CD8-positive, alpha-beta memory T cell (primary cell): ENCODE data around the gene CPLX1. TPM values are rescaled to one million over a fixed set of nuclear protein-coding genes. Genes with fewer than 3 reads are reported as not detected.

ENCODE experiments used
- CTCF ChIA-PET: fragments of 350-600 bp; sonication (Branson Sonifier 250); formaldehyde crosslinking; loops from one replicate; lab custom pipeline; 2021; ENCODE audit warnings: antibody characterized with exemption; lab: Charles Lee
- POLR2A ChIA-PET: fragments of 350-600 bp; sonication (Branson Sonifier 250); formaldehyde crosslinking; loops from one replicate; lab custom pipeline; 2021; ENCODE audit warnings: antibody characterized with exemption; lab: Charles Lee
- DNase-seq, 5 donors: peaks; one replicate each; pipeline versions ENCODE4 v3.0.0 to v3.0.0-alpha.2; 2020 to 2022; ENCODE audit warnings: mixed read lengths in 1 of 5
- H3K27ac ChIP-seq: one replicate; pipeline ENCODE4 v1.7.0; 2013; ENCODE audit warnings: low read depth, mild to moderate bottlenecking, low read length, moderate library complexity
- H3K27me3 ChIP-seq: 2 replicates; pipeline ENCODE4 v1.7.0; 2013; ENCODE audit warnings: low read length, mild to moderate bottlenecking; ENCODE audit not compliant: insufficient read depth, poor library complexity, severe bottlenecking
- H3K36me3 ChIP-seq: 2 replicates; pipeline ENCODE4 v1.7.0; 2013; ENCODE audit warnings: mild to moderate bottlenecking, low read length, moderate library complexity; ENCODE audit not compliant: insufficient read depth
- H3K4me1 ChIP-seq: 2 replicates; pipeline ENCODE4 v1.7.0; 2013; ENCODE audit warnings: mild to moderate bottlenecking, low read length, moderate library complexity; ENCODE audit not compliant: insufficient read depth
- H3K4me3 ChIP-seq: 2 replicates; pipeline ENCODE4 v1.7.0; 2013; ENCODE audit warnings: mild to moderate bottlenecking, low read length
- H3K9me3 ChIP-seq: 2 replicates; pipeline ENCODE4 v1.7.0; 2013; ENCODE audit warnings: mild to moderate bottlenecking, low read length
- H3K27ac Mint-ChIP-seq, 8 donors: one replicate each; pipeline ENCODE4 v1.8.0; 2020 to 2021; ENCODE audit warnings: mixed read lengths in 8 of 8, mild to moderate bottlenecking in 6 of 8, inconsistent platforms in 3 of 8, moderate library complexity in 3 of 8
- H3K27me3 Mint-ChIP-seq, 2 donors: one replicate each; pipeline ENCODE4 v1.8.0; 2020 to 2021; ENCODE audit warnings: mixed read lengths in 2 of 2, mild to moderate bottlenecking in 1 of 2, moderate library complexity in 1 of 2
- H3K36me3 Mint-ChIP-seq, 3 donors: one replicate each; pipeline ENCODE4 v1.8.0; 2020 to 2021; ENCODE audit warnings: mixed read lengths in 3 of 3, inconsistent platforms in 1 of 3, mild to moderate bottlenecking in 1 of 3
- H3K4me1 Mint-ChIP-seq, 3 donors: one replicate each; pipeline ENCODE4 v1.8.0; 2020 to 2021; ENCODE audit warnings: mixed read lengths in 3 of 3, inconsistent platforms in 1 of 3, mild to moderate bottlenecking in 1 of 3
- H3K4me3 Mint-ChIP-seq, 7 donors: one replicate each; pipeline ENCODE4 v1.8.0; 2020 to 2021; ENCODE audit warnings: mixed read lengths in 7 of 7, mild to moderate bottlenecking in 6 of 7, moderate library complexity in 4 of 7, inconsistent platforms in 2 of 7
- H3K9me3 Mint-ChIP-seq, 5 donors: one replicate each; pipeline ENCODE4 v1.8.0; 2020 to 2022; ENCODE audit warnings: mixed read lengths in 5 of 5, mild to moderate bottlenecking in 3 of 5, moderate library complexity in 2 of 5, inconsistent platforms in 1 of 5
- polyA plus RNA-seq: library from polyadenylated mRNA; unstranded; fragments of 300-500 nt; fragmentation: Illumina TruSeq; gene quantifications from one replicate; pipeline ENCODE4 v1.2.3, GENCODE V29; 2021
- total RNA-seq, 2 experiments: library from RNA; stranded (reverse); gene quantifications; one replicate each; pipeline ENCODE4 v1.2.3, GENCODE V29; 2021

Gene CPLX1
- total and polyA plus RNA-seq, 3 experiments from 2014 or later, result 0.13 to 0.16 TPM; not detected in 1

DNA sequence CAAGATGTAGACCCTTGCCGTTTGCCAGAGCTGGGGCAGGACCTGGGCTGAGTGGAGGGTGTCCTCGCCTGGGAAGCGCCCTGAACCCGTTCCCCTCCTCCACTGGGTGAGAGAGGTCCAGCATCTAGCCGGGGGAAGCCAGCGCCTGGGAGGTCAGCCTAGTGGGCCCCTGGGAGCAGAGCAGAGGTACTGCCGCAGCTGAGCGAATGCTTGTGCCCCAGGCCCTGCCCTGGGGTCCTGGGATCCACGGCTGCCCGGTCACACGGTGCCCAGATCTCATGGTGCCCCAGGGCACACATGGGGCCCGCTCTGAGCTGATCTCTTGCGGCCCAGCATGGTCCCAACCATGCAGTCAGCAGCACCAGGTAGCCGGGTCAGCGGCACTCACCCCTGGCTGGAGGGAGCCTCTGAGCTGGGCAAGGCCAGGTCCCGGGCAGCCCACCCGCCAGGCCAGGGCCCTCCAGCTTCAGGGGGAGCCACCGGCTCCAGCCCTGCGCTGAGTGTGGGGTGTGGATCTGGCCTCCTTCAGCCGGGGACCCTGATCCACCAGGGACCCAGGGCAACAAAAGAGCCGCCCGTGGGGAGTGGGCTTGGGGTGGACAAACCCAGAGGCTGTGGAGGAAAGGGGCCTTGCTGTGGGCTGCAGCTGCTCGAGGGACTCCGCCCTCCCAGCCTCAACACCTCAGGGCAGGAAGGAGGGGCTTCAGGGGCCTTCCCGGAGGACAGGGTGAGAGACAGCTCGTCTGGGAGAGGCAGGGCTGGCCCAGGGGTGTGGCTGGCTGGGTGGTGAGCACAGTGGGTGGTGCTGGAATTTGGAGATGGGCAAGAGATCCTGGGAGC lies 4.1 kb upstream of the CPLX1 start:
- H3K36me3 Mint-ChIP-seq, result peaks cover 0 to 4% (median 0%) of the 10 kb centered on the region in 3 donors
- POLR2A ChIA-PET, result no interaction called here
- CTCF ChIA-PET, result no interaction called here
- H3K27ac Mint-ChIP-seq, result no peak overlapping the region
- H3K4me3 Mint-ChIP-seq, result no peak overlapping the region
- H3K27me3 Mint-ChIP-seq, result peaks cover 18 to 19% of the 10 kb centered on the region in 2 donors
- H3K4me3 ChIP-seq, result no peak overlapping the region
- H3K27me3 ChIP-seq, result peaks cover 15% of the 10 kb centered on the region
- H3K9me3 ChIP-seq, result no peaks in the 10 kb centered on the region
- peaks cover 0 to 2% (median 0%) of the 10 kb centered on the region in 5 donors for H3K9me3 Mint-ChIP-seq
- no peaks in the 10 kb centered on the region for H3K36me3 ChIP-seq
- H3K27ac ChIP-seq, result no peak overlapping the region
- H3K4me1 Mint-ChIP-seq, result peaks cover 5 to 10% (median 10%) of the 10 kb centered on the region in 3 donors
- no peak for DNase-seq
- no peaks in the 10 kb centered on the region for H3K4me1 ChIP-seq

GRCh38 chr4:829291-829690 lies 3.4 kb upstream of the CPLX1 start:
- H3K36me3 Mint-ChIP-seq, result peaks cover 0 to 4% (median 0%) of the 10 kb centered on the region in 3 donors
- Histone ChIP-seq H3K4me1 (no peaks in the 10 kb centered on the region), H3K27ac (no peak overlapping the region), H3K27me3 (peaks cover 22% of the 10 kb centered on the region), H3K4me3 (no peak overlapping the region), H3K36me3 (no peaks in the 10 kb centered on the region), H3K9me3 (no peaks in the 10 kb centered on the region)
- no peak overlapping the region for H3K27ac Mint-ChIP-seq
- H3K4me1 Mint-ChIP-seq, result peaks cover 5 to 13% (median 10%) of the 10 kb centered on the region in 3 donors
- CTCF ChIA-PET, result no interaction called here
- H3K27me3 Mint-ChIP-seq, result peaks cover 19 to 23% of the 10 kb centered on the region in 2 donors
- no peak for DNase-seq
- POLR2A ChIA-PET, result no interaction called here
- H3K4me3 Mint-ChIP-seq, result no peak overlapping the region
- H3K9me3 Mint-ChIP-seq, result peaks cover 0 to 2% (median 0%) of the 10 kb centered on the region in 5 donors

DNA sequence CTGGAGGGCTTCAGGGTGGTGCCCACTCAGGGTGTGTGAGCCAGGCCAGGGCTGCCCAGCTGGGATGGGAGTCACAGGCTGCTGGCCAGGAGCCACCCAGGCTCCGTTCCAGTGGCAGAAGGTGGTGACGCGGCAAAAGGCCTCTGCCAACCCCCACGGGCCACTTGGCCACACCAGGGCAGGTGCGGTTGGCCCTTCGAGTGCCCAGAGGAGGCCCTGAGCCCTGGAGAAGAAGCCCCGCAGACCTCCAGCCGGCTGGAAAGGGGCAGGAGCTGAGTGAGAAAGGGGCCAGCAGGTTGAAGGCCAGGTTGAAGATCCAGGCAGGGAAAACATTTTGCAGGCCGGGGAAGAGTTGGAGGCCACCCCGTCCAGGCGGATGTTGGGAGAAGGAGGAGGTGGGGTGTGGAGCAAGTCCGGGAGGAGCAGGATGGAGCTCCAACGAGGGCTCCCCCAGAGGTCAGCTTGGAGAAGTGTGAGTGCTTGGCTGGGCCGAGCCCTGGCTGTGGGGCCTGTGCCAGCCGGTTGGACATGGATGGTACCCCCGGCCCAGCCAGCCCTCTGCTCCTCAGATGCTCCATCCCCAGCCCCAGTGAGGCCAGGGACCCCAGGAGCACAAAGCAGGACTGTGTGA lies 2.8 kb upstream of the CPLX1 start:
- CTCF ChIA-PET, result no interaction called here
- H3K9me3 Mint-ChIP-seq, result peaks cover 0 to 2% (median 0%) of the 10 kb centered on the region in 5 donors
- H3K9me3 ChIP-seq, result no peaks in the 10 kb centered on the region
- H3K4me1 ChIP-seq, result no peaks in the 10 kb centered on the region
- H3K36me3 Mint-ChIP-seq, result peaks cover 0 to 4% (median 0%) of the 10 kb centered on the region in 3 donors
- H3K27ac Mint-ChIP-seq, result no peak overlapping the region
- H3K27me3 Mint-ChIP-seq, result peaks cover 19 to 27% of the 10 kb centered on the region in 2 donors
- H3K36me3 ChIP-seq, result no peaks in the 10 kb centered on the region
- no peak overlapping the region for H3K4me3 ChIP-seq
- no peak overlapping the region for H3K4me3 Mint-ChIP-seq
- POLR2A ChIA-PET, result no interaction called here
- peaks cover 5 to 13% (median 10%) of the 10 kb centered on the region in 3 donors for H3K4me1 Mint-ChIP-seq
- H3K27ac ChIP-seq, result no peak overlapping the region
- peak in 1 of 5 donors; percentile 34 for DNase-seq
- peaks cover 27% of the 10 kb centered on the region for H3K27me3 ChIP-seq

DNA sequence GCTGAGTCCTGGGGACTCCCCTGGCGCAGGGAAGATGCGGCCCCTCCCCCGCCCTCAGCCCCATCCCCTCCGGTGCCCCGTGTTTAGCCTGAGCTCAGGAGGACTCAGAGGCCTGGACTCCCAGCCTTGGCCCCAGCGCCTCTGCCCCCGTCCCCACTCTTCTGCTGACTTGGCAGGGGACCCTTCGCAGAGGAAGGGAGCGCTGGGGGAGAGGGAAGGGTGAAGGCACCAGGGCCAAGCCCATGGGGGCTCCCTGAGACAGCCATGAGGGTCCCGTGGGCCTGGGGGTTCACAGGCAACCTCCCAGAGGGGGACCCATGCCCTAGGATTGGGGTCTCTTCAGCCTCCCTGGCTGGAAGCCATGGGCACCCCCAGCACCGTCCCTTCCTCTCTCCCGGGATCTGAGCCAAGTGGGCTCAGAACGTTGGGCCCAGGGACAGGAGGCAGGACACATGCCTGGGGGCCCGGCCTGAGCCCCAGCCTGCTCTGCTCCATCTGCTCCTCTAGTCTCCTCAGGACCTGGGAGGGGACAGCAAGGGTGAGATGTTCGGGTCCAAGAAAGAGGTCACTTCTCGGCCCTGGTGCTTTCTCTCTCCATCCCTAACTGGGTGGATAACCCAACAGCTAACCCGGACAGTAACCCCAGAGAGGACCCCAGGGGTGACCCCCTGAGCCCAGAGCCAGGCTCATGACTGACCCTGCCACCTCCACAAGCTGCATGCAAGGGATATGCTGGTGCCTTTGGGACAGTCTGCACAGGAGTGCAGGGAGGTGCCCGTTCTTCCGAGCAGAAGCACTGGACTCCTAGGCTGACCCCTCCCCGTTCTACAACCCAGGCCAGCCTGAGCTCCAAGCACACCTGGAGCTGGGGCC lies 1.5 kb upstream of the CPLX1 start:
- Histone ChIP-seq H3K4me3 (no peak overlapping the region), H3K9me3 (no peaks in the 10 kb centered on the region), H3K36me3 (no peaks in the 10 kb centered on the region), H3K27me3 (peaks cover 32% of the 10 kb centered on the region), H3K27ac (no peak overlapping the region), H3K4me1 (no peaks in the 10 kb centered on the region)
- POLR2A ChIA-PET, result no interaction called here
- no peak for DNase-seq
- Mint-ChIP-seq H3K27me3 (peaks cover 28 to 37% of the 10 kb centered on the region in 2 donors), H3K4me1 (peaks cover 5 to 8% (median 5%) of the 10 kb centered on the region in 3 donors), H3K27ac (no peak overlapping the region), H3K36me3 (peaks cover 0 to 5% (median 0%) of the 10 kb centered on the region in 3 donors), H3K4me3 (peak overlapping the region in 5 of 7 donors; percentile 19 to 79 (median 41)), H3K9me3 (no peaks in the 10 kb centered on the region)
- CTCF ChIA-PET, result no interaction called here

DNA sequence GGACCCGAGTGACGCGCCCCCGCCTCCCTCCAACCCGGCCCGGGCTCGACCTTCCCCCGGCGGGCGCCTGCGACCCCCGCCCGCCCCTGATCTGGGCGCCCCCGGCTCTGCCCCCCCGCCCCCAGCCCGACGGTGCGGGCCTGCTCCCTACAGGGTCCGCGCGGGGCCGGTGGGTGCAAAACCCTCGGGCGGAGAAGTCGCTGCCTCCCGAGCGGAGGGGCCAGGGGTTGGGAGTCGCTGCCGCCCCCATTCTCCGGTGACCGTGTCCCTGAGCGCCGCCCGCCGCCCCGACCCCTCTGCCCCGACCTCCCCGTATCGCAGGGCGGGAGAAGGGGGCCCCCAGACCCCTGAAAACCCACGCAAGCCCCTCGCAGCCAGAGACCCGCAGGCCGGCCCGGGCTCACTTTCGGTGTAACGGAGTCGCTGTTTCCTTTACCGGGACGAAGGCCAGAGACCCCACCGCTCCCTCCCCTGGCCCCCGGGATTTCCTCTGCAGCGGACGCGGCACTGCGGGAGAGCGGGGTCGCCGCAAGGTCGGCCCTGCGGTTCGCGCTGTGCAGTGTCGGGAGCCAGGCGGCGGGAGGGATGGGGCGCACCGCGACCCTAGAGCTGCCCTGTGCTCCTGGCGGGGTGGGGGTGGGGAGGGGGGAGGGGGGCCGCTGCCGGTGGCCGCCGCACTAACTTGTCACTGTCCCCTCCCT lies 729 bp upstream of the CPLX1 start:
- POLR2A ChIA-PET, result no interaction called here
- peak overlapping the region in 3 of 7 donors; percentile 15 to 59 (median 28) for H3K4me3 Mint-ChIP-seq
- no peak overlapping the region for H3K4me3 ChIP-seq

DNA sequence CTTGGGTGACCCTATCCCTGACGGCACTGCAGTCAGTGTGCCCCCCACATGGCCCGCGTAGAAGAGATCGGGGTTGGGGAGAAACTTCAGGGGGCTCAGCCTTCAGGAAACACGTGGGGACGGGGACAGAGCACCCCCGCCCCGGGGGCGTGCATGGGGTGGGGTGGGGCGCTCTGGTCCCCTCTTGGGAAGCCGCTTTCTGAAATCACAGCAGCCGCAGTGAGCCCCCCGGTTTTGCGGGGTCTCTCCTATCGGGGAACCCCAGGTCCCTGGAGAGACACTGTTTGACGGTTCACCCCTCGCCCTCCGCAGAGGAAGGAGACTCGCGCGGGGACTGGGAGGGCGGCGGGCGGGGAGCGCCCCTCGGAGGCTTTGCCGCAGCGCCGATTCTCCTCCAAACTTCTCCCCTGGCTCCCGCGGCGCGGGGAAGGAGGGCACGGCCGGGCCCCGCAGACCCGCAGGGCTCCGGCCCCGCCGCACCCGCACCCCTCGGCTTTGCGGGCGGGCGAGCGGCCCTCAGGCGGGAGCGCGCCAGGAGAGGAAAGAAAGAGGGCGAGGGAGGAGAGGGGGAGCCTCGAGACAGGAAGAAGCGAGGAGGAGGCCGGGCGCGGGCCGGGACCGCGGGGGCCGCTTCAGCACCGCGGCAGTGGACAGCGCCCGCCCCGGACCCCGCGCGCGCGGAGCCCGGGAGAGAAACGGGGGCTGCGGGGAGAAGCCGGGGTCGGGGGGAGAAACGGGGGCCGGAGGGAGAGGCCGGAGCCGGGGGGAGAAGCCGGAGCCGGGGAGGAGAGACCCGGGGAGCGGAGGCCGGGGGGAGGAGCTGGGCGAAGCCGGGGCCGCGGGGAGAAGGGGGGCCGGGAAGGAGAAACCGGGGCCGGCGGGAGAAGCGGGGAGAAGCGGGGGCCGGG lies 612 bp downstream of the CPLX1 start:
- no peaks in the 10 kb centered on the region for H3K36me3 ChIP-seq
- Mint-ChIP-seq H3K4me3 (peak overlapping the region in 2 of 7 donors; percentile 26 to 32), H3K4me1 (peaks cover 5 to 8% (median 5%) of the 10 kb centered on the region in 3 donors), H3K9me3 (no peaks in the 10 kb centered on the region), H3K27ac (no peak overlapping the region), H3K27me3 (peaks cover 33 to 49% of the 10 kb centered on the region in 2 donors), H3K36me3 (peaks cover 0 to 7% (median 0%) of the 10 kb centered on the region in 3 donors)
- DNase-seq, result peak; percentile 15 to 56 (median 31)
- POLR2A ChIA-PET, result no interaction called here
- peaks cover 37% of the 10 kb centered on the region for H3K27me3 ChIP-seq
- no peak overlapping the region for H3K27ac ChIP-seq
- H3K9me3 ChIP-seq, result no peaks in the 10 kb centered on the region
- no peaks in the 10 kb centered on the region for H3K4me1 ChIP-seq
- CTCF ChIA-PET, result interaction anchor here (0.6 kb wide), 1 partner anchor 698 kb away, joined by 3 read pairs; no protein-coding TSS in a partner anchor
- H3K4me3 ChIP-seq, result no peak overlapping the region

More for the DNA sequence above, 729 bp upstream of the CPLX1 start:
- Histone ChIP-seq H3K4me1 (no peaks in the 10 kb centered on the region), H3K27ac (no peak overlapping the region), H3K27me3 (peaks cover 37% of the 10 kb centered on the region), H3K36me3 (no peaks in the 10 kb centered on the region), H3K9me3 (no peaks in the 10 kb centered on the region)
- CTCF ChIA-PET, result no interaction called here
- peaks cover 31 to 45% of the 10 kb centered on the region in 2 donors for H3K27me3 Mint-ChIP-seq
- H3K27ac Mint-ChIP-seq, result no peak overlapping the region
- H3K36me3 Mint-ChIP-seq, result peaks cover 0 to 7% (median 0%) of the 10 kb centered on the region in 3 donors
- H3K4me1 Mint-ChIP-seq, result peaks cover 5 to 8% (median 5%) of the 10 kb centered on the region in 3 donors
- no peaks in the 10 kb centered on the region for H3K9me3 Mint-ChIP-seq
- no peak for DNase-seq
